Forelimb muscle (tissue), 1 donor: Measurements from ENCODE around the gene CEP72. TPM values are rescaled to one million over a fixed set of nuclear protein-coding genes. Genes with fewer than 3 reads are reported as not detected.
"Not testable (repeated sequence)": the region's sequence is repeated elsewhere in the genome, so short reads cannot be mapped to it uniquely, and the experiment has no call there.

Experiments used
- DNase-seq: peaks from one replicate; pipeline ENCODE4 v3.0.0-alpha.2; 2013; ENCODE audit warnings: low read depth
- polyA plus RNA-seq: library from polyadenylated mRNA; unstranded; fragments of 120-200 nt; gene quantifications from one replicate; pipeline ENCODE4 v1.2.1, GENCODE V29; 2013; ENCODE audit not compliant: insufficient read length

The CEP72 gene
- polyA plus RNA-seq, 1 donor: 3.5 TPM

DNA sequence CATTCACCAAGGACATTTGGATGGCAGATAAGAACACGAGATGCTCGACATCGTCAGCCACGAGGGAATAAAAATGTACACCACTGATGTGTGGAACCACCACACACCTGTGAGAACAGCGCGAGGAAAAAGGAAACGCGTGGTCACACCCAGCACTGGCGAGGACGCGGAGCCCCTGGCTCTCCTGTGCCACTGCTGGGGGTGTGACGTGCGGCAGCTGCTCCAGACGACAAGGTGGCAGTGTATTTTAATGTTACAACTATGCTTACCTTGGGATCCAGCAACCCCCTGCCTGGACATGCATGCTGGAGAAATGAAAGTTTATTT is 13.6 kb upstream of the CEP72 start:
- no peak for DNase-seq

DNA sequence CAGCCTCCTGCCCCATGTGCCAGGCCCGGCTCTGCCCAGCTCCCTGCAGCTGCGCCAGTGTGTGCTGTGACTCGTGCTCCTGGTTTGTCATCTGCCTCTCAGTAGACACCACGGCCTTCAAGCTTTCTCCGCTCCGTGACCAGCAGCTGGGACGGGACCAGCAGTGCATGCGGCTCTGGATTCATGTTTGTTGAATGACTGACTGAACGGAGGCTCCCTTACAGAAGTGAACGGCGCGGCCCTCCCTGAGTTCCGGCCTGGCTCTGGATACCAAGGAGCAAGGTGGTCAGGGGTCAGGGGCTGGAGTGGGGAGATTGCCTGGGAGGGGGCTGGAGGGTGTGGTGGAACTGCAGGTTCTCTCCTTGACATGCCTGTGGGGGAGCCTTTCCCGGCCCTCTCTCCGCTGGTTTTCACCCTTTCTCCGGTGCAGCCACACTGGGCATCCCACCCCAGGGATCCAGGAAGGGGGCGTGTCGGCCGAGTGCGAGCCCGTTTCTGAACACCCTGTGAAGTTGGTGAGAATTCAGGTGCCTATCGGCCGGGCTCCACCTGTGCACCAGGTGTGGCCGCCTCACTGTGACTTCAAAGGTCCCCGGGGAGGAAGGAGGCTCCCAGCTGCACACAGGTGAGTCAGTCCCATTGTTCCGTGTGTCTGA is 11.1 kb upstream of the CEP72 start:
- DNase-seq: no peak

DNA sequence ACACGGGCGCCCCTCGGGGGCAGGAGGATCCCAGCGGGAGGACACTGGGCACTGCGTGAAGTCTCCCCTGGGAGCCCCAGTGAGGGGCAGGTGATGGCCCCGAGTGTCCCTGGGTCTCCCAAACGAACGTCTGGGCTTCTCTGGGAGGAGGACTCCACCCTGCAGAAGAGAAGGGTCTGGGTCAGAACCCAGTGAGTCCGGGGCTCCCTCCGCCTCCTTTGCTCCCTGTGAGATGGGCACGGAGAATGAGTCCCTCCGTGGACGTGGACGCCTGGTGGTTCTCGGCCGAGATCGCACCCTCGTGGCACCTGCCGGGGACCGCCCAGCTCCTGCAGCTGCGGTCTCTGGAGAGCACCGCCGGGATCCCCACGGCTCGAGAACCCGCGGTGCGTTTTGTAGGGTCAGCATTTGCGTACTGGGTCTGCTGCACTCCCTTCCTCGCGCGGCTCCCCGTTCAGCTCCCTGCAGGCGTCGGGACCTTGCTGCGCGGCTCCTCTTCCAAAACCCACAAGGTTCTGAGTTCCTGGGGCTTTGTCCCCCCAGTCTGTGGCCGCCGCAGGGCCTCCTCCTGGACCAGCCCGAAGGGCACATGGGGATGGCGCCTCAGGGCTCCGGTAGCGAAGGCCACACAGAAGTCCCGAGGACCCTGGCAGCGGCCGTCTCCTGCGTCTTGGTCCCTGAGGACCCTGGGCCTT is 10.2 kb upstream of the CEP72 start:
- DNase-seq: no peak

DNA sequence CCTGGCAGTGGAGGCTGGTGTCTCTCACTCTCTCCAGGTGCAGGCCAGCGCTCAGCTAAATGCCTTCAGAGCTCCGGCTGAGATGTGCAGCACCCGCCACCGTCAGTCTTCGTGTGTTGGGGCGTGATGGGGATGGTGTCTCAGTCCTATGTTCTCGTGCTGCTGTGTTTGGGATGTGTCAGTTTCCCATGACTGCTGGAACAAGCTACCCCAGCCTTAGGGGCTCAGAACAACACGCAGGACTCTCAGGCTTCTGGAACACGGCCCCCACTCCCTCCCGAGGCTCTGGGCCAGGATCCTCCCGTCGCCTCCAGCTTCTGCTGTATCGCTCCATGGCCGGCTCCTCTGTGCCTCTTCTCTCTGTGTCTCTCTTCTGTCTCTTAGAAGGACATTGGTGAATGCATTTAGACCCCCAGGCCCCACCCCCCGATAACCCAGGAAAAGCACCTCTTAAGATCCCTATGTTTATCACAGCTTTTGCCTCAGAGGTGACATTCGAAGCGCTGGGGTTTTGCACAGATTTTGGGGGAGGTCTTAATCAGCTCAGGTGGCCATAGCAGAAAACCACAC is 9.6 kb upstream of the CEP72 start:
- DNase-seq: no peak

DNA sequence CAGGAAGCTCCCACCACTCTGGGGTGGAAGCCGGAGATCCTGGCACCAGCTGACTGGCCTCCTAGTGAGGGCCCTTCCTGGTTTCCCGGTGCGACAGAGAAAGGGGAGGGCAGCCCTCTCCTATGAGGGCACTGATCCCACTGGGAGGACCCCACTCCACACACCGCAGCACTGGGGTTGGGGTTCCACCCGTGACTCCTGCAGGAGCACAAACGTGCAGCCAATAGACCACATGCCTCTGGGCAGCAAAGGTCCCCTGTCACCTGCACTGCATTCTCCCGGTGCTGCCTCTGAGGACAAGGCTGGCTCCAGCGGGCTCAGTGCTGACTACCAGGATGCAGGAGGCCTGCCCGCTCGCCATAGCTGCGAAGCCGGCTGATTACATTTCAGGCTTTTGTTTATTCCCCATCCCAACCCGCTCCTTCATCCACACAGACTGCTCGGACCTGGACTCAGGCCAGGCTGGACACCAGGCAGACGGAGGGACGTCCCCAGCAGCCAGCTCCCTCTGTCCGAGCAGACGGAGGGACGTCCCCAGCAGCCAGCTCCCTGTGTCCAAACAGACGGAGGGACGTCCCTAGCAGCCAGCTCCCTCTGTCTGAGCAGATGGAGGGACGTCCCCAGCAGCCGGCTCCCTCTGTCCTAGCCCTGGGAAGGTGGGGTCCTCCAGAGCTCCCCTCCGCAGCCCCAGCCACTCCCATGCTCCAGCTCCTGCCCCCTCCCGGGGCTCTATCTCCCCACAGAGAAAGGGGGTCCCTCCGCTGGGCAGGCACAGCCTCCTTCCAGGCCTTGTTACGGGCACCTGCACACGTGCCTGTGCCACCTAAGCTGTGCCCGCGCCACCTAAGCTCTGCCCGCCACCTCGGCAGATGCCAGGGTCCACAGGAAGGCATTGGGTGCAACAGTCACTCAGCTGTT is 8.8 kb upstream of the CEP72 start:
- no peak for DNase-seq

DNA sequence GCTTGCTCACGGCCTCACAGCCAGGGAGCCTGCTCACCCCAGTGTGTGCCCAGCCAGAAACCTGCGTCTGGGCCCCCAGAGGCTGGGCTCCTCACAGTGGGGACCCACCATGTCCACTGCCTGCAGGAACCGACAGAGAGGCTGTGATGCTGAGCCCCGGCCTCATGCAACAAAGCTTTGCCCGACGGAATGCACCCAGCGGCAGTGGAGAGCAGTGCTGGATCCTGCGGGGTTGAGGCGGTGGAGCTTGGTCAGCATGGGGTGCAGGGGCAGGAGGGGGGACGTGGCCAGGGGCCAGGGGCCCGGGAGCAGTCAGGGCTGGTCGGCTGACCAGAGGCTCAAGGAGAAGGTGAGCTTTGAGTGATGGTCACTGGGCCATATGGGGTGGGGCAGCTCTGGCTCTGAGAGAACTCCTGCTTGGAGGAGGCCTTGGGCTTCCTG is 7.7 kb upstream of the CEP72 start:
- DNase-seq: no peak

DNA sequence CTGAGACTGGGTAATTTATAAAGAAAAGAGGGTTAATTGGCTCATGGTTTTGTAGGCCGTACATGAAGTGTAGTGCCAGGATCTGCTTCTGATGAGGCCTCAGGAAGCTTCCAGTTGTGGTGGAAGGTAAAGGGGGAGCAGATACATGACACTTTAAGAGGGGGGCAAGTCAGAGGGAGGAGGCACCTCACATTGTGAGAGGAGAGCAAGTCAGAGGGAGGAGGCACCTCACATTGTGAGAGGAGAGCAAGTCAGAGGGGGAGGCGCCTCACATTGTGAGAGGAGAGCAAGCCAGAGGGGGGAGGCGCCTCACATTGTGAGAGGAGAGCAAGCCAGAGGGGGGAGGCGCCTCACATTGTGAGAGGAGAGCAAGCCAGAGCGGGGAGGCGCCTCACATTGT is 7.0 kb upstream of the CEP72 start:
- DNase-seq: not testable (repeated sequence)

DNA sequence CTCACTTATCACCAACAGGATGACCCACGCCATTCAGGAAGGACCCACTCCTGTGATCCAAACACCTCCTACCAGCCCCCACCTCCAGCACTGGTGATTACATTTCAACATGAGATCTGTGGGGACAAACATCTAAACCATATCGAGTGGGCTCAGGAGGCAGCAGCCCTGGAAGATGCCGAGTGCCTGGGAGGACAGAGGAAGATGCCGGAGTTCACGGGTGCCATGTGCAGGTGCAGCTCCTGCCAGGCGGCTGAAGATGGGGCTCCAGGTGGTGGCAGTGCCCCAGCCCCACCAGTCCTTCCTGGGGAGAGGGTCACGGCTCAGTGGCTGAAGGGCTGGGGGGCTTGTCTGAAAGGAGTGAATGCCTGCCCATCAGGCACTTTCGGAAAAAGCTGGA is 6.1 kb upstream of the CEP72 start:
- DNase-seq: no peak

DNA sequence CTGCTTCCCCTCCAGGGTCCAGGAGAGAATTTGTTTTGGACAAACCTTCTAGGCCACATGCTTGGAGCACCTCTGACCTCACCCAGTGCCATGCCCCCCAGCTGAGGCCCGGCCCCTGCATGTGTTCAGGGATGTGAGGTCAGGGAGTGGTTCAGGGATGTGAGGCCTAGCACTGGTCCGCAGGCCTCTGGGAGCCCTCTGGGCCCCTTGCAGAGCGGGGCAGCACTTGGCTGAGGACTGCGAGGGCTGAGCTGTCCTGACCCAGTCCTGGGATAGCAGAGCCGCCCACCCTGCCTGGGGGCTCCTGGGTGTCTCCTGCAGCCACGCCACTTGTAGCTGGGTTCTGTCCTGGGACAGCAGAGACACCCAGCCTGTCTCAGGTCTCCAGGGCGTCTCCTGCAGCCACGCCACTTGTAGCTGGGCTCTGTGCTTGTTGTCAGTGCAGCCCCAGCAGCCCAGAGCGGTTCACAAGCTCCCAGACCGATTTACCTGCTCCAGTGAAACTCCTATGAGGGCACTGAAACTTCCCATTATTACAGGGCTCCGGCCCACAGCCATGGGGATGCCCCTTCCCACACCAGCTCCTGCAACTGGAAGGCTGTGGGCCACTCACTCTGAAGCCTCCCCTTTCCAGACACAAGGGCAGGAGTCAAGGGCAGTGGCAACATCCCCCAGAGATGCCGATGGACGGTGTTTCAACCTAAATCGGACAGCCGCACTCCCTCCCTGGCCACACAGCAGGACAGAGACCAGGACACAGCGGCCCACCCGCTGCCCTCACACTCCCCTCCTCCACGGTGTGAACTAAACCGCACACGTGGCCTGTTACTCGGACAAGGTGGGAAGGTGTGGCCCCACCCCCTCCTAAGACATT is 5.4 kb upstream of the CEP72 start:
- DNase-seq: no peak

DNA sequence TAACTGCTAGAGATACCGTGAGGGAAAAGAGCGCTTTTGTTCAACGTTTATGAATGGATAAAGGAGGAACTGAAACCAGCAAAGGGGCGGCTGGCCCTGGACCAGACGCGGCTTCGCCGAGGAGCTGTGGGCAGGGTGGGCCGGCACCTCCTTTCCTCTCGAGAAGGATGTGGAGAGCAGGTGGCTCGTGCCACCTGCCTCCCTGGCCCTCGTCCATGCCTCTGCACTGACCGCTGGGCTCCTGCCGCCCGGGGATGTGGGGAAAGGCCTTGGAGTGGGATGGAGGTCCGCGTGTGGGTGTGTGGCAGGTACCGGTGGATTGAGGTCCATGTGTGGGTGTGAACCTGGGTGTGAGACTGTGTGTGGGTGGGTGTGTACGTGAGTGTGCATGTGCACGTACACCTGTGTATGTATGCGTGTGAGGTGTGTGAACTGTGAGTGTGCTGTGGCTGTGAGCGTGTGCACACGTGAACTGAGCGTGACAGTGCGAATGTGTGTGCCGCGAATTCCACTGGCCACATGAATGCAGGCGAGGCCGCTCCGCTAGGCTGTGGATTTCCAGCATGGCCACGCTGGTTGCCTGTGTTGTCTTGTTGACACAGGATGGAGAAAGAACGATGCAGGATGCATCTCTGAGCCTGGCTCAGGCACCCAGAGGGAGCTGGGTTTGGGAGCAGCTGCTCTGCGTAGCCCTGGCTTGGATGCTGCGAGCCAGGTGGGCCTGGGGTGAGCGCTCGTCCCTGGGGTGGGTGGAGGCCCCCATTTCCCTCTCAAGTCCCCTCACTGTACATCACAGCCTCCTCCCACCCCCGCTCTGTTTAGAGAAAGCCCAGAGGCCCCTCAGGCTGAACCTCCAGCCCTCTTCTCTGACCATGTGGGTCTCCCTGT is 4.4 kb upstream of the CEP72 start:
- DNase-seq: no peak

DNA sequence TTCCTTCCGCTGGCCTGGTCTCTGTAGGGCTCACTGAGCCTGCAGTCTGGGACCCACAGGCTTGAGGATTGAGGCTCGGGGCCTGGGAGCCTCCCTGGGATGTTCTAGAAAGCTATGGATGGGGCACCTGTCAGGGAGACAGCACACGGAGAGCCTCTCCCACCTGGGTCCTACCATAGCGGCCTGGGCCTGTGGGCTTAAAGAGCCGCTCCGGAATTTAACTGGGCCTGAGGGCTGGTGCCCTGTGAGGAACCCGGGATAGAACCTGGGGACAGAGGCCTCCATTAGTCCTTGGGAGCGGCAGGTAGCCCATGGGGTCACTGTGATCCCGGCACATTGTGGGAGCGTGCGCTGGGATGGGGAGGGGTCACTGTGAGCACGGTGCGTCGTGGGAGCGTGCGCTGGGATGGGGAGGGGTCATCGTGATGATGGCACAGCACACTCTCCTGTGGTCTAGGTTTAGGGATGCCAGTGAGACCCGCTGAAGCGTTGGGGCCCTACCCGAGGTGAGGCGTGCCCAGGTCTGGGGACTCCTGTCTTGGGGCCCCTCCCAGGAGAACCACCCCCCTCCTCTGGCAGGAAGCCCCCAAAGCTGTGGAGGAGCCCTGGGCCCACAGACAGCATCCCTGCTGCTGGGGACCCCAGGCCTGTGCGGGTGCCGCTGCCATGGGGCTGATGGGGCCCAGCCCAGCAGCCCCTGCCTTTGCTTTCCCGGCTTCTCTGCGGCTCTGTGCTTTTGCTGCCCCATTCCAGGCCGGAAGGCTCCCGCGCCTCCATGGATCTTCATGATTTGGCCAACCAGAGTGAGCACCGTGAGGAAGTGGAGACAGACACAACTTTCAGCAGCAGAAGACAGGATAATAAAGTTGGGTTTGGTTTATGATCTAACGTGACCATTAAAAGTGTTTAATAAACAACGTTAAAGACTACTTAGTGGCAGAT is 3.4 kb upstream of the CEP72 start:
- DNase-seq: no peak

DNA sequence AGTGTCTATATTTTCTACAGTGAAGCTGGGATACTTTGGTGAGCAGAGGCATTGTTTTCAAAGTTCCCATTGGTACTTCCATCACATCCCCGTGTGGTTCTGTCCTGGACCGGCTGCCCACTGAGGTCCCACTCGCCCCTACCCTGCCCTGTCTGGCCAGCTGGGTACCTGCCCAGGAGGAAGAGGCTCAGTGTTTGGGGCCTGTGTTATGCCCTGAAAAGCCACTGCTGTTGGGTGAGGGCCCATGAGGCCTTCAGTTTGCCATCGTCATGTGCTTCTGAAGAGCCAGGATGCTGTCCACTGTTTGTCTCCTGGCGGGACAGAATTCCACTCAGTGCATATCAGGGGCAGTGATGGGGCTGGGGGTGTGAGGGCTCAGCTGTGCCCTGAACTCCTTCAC is 2.6 kb upstream of the CEP72 start:
- DNase-seq: no peak

DNA sequence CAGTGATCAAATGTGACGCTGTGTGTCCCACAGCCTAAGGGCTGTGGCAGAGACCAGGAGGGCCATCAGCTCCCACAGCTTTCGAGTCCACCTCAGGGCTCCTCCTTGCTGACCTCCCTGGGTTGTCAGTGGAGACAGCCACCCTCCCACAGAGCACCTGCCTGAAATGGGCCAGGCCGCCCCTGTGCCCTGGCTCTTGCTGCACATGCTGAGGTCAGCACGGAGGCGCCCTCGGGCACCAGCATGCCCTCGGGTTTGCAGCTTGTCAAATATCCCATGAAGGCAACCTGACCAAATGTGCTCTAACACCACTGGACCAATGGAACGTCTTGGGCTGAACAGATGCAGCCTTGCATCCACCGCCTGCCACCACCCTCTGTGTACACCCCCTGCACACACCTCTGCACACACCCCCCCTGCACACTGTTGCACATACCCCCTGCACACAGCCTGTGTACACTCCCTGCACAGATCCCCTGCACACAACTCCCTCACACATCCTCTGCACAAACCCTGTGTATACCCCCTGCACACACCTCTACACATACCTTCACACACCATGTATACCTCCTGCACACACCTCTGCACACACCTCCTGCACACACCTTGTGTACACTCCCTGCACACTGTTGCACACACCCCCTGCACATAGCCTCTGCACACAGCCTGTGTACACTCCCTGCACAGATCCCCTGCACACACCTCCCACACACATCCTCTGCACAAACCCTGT is 2.0 kb upstream of the CEP72 start:
- no peak for DNase-seq

DNA sequence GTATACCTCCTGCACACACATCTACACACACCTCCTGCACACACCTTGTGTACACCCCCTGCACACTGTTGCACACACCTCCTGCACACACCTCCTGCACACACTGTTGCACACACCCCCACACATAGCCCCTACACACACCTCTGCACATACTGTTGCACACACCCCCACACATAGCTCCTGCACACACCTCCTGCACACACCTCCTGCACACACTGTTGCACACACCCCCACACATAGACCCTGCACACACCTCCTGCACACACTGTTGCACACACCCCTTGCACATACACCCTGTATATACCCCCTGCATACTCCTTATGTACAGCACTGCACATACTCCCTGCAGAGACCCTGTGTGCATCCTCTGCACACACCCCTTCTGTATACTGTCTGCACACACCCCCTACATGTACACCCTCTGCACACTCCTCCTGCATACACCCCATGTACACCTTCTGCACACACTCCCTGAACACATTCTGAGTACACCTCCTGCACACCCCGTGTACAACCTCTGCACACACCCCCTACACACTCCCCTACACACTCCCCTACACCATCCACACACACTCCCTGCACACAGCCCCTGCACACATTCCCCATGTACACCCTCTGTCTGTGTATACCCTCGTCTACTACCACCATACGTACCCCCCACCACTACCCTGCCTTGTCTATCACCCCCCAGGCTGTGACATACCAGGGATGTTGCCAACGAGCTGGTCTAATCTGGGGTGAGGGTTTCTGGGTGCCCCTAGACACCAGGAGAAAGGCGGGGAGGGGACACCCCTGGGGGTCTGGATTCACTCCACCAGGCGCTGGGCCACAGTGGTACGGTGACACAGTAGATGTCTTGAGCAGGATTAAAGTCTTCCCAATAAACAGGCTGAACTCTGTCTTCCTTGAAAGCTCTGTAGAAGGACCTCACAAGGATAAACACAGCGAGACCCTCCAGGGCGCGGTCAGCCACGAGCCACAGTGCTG is 1.1 kb upstream of the CEP72 start:
- DNase-seq: no peak

DNA sequence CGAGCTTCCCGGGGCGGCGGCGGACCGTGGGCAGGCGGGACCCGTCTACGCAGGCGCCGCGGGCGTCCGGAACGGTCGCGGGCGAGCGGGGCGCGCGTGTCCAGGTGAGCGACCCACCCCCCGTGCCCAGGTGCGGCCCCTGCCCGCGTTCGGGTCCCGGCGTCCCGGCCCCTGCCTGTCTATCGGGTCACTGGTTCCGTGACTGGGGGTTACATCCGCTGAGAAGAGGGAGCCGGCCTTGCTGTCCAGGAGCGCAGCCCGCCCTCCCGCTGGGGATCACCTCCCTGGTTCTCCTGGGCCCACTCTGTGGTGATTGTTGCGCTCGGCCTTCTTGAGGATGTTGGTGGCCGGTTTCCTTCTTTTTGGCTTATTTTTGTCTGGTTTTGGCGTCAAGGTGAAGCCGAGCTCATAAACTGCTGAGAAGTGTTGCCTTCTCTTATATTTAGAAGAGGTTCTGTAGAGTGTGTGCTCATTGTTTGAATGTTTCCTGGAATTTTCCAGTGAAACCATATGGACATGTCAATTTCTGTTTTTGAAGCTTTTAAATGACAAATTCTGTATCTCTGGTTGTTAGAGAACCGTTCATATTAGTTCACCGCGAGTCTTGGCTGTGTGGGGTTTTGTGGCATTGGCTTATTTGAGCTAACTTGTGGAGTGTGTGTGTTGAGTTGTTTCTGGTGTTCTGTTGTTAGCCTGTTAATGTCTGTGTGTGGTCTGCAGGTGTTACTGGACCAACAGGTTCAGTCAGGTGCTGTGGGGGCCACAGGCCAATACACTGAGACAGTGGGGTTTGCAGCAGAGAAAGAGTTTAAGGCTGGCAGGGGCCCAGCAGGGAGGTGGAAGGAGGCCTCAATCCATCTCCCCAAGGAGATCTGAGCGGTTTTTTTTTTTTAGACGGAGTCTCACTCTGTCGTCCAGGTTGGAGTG is 621 bp downstream of the CEP72 start:
- DNase-seq: no peak

DNA sequence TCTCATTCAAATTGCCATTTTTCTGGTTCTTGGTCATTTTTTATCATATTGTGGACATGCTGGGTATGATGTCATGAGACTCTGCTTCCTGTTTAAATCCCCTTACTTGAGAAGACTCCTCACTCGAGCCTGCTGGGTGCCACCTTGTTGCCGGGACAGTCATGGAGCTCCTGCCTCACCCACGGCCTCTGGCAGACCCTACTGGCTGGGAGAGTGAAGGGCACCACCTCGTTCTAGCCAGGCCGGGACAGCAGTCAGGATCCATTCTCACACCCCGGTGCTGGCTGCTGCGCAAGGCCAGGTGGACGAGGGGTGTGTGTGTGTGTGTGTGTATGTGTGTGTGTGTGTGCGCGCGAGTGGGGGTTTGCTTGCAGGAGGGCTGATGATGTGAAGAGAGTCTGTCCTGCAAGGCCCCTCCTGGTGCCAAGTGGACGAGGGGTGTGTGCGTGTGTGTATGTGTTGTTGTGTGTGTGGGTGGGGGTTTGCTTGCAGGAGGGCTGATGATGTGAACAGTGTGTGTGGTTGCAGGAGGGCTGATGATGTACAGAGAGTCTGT is 4.4 kb downstream of the CEP72 start:
- DNase-seq: no peak
